Transverse colon (tissue), 4 donors: ENCODE results near the gene HOXB2. TPM values are rescaled to one million over a fixed set of nuclear protein-coding genes. Genes with fewer than 3 reads are reported as not detected.

Source experiments
- DNase-seq: peaks from one replicate; pipeline ENCODE4 v3.0.0-alpha.2; 2019
- H3K27ac ChIP-seq, 4 donors: fragments of 200-600 bp; sonication (generic); 2 replicates each; pipeline ENCODE4 v1.5.1; 2016 to 2018; ENCODE audit warnings: inconsistent platforms in 4 of 4
- H3K27me3 ChIP-seq: fragments of 200-600 bp; sonication (generic); 2 replicates; pipeline ENCODE4 v1.5.1; 2017; ENCODE audit warnings: inconsistent platforms
- H3K36me3 ChIP-seq, 4 donors: fragments of 200-600 bp; sonication (generic); 2 replicates each; pipeline ENCODE4 v1.5.1; 2017 to 2019; ENCODE audit warnings: inconsistent platforms in 4 of 4
- H3K4me1 ChIP-seq, 4 donors: fragments of 200-600 bp; sonication (generic); 2 replicates each; pipeline ENCODE4 v1.5.1; 2017 to 2020; ENCODE audit warnings: inconsistent platforms in 4 of 4
- H3K4me3 ChIP-seq, 4 donors: fragments of 200-600 bp; sonication (generic); 1 replicate in 1 of 4; 2 replicates in 3 of 4; pipeline versions ENCODE4 v1.5.1 to v1.6.1; 2017 to 2019; ENCODE audit warnings: inconsistent platforms in 4 of 4
- H3K9me3 ChIP-seq, 2 donors: fragments of 200-600 bp; sonication (generic); 2 replicates each; pipeline ENCODE4 v1.5.1; 2017 to 2019; ENCODE audit warnings: inconsistent platforms in 2 of 2
- EP300 ChIP-seq: sonication (generic); formaldehyde crosslinking; IDR thresholded peaks from one replicate; pipeline ENCODE4 v1.6.1; 2017; ENCODE audit warnings: antibody characterized with exemption, low read depth
- POLR2A ChIP-seq: fragments of 450-650 bp; IDR thresholded peaks from one replicate; pipeline ENCODE4 v1.6.1; 2016; ENCODE audit warnings: antibody characterized with exemption, mild to moderate bottlenecking, moderate library complexity
- POLR2AphosphoS5 ChIP-seq, 3 donors: sonication (generic); formaldehyde crosslinking; IDR thresholded peaks; one replicate each; pipeline ENCODE4 v1.6.1; 2016; ENCODE audit warnings: antibody characterized with exemption in 3 of 3
- WGBS, 2 donors: methylation state at CpG; one replicate each; pipeline ENCODE4 v1.1.5; 2018; ENCODE audit warnings: low coverage in 1 of 2; 5-methylcytosine and 5-hydroxymethylcytosine counted together
- in situ Hi-C, 4 donors: fragments of 200-750 bp; cut with MboI; loops; one replicate each; pipeline versions ENCODE4 v1.15.0 to v1.15.1; 2017; ENCODE audit warnings: low sequenced_read_pairs in 3 of 4, low pct_ligation_motif_present in 1 of 4, low pct_unique_long_range_greater_than_20kb in 1 of 4
- intact Hi-C: fragments of 100-400 bp; cut with DNase I; formaldehyde crosslinking; loops from one replicate; pipeline ENCODE4 v1.15.1; 2023; ENCODE audit warnings: low total_unique reads
- total RNA-seq, 4 donors: library from RNA; depleted of rRNA; stranded (reverse); fragments of >200 nt; gene quantifications; one replicate each; pipeline ENCODE4 v1.1.0, GENCODE V29; 2016
- TF ChIP-seq, protein P1 (sequence below), 5 experiments: fragments of 200-600 bp in 3 of 5; fragments of 450-650 bp in 2 of 5; sonication (generic) in 3 of 5; IDR thresholded peaks; 1 replicate in 2 of 5; 2 replicates in 3 of 5; pipeline ENCODE4 v1.5.1; 2016 to 2017; ENCODE audit warnings: antibody characterized with exemption in 5 of 5, inconsistent platforms in 3 of 5, mild to moderate bottlenecking in 2 of 5, moderate library complexity in 1 of 5

HOXB2 gene
- total RNA-seq, 4 donors from 2014 or later, result 13.5 to 93.9 (median 13.8) TPM; not detected in 1

DNA sequence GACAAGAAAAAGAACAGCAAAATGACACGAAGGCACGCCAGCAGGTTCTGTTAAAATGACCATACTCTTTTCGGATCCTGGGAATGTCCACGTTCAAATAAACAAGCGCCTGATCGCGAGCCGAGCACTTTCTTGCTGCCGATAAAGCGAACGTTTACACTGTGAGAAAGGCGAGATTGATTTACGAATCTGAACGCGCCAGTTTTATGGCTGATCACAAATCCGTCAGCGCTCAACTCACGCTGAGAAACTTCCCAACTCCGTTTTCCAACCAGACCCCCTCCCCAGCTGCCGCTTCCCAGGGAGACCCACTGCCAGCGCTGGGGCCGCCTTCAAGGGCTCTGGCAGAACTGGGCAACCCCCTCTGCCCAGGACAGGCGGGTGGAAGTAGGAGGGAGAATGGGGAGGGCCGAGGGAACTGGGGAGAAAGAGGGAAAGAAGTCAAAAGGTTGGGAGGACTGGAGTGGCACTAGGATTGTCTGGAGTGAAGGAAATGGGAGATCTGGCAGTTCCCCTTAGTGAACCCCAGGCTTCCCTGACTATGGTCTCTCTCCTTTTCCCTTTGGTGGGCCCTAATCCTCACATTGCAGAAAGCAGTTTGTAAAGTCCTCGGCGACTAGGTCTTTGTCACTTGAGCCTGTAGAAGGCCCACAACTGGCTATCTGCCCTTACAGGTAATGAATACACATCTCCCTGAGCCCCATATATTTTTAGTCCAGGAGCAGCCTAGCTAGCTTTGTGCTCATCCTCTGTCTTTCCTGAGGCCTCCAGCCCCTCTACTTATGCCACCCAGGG is 26.3 kb upstream of the HOXB2 start:
- no peak for DNase-seq
- intact Hi-C loops (no loop called here), in situ Hi-C loops (no loop called here)
- H3K27me3 ChIP-seq, result no peaks in the 10 kb centered on the region
- H3K4me1 ChIP-seq, result peaks cover 53 to 95% (median 79%) of the 10 kb centered on the region in 4 donors
- H3K9me3 ChIP-seq, result no peaks in the 10 kb centered on the region
- peak overlapping the region; percentile 89 to 95 (median 92) for H3K27ac ChIP-seq
- TF ChIP-seq, protein P1, sequence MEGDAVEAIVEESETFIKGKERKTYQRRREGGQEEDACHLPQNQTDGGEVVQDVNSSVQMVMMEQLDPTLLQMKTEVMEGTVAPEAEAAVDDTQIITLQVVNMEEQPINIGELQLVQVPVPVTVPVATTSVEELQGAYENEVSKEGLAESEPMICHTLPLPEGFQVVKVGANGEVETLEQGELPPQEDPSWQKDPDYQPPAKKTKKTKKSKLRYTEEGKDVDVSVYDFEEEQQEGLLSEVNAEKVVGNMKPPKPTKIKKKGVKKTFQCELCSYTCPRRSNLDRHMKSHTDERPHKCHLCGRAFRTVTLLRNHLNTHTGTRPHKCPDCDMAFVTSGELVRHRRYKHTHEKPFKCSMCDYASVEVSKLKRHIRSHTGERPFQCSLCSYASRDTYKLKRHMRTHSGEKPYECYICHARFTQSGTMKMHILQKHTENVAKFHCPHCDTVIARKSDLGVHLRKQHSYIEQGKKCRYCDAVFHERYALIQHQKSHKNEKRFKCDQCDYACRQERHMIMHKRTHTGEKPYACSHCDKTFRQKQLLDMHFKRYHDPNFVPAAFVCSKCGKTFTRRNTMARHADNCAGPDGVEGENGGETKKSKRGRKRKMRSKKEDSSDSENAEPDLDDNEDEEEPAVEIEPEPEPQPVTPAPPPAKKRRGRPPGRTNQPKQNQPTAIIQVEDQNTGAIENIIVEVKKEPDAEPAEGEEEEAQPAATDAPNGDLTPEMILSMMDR (IDR thresholded peaks at IDR 0.05), result no peak
- TF ChIP-seq EP300, result no peak
- no peak for TF ChIP-seq POLR2A
- no peak for TF ChIP-seq POLR2AphosphoS5 (IDR thresholded peaks at IDR 0.05)
- peak overlapping the region; percentile 2 to 36 (median 16) for H3K4me3 ChIP-seq
- no peaks in the 10 kb centered on the region for H3K36me3 ChIP-seq
- WGBS, 2 donors, result 26 to 55% methylated on average over 17 to 26 of the region's 26 CpGs

- in situ Hi-C loops, result no loop called here
- intact Hi-C loops, result no loop called here
- Histone ChIP-seq H3K27ac (peak overlapping the region; percentile 89 to 95 (median 92)), H3K4me1 (peaks cover 45 to 95% (median 77%) of the 10 kb centered on the region in 4 donors), H3K9me3 (no peaks in the 10 kb centered on the region), H3K4me3 (peak overlapping the region in 3 of 4 donors; percentile 2 to 36 (median 16)), H3K36me3 (no peaks in the 10 kb centered on the region), H3K27me3 (no peaks in the 10 kb centered on the region)
- TF ChIP-seq, protein P1 (IDR thresholded peaks at IDR 0.05), result no peak
- no peak for TF ChIP-seq EP300
- TF ChIP-seq POLR2A, result no peak
- TF ChIP-seq POLR2AphosphoS5 (IDR thresholded peaks at IDR 0.05), result no peak
- WGBS, 2 donors, result 49 to 68% methylated on average over 8 to 19 of the region's 19 CpGs
- DNase-seq, result no peak
Measured at GRCh38 chr17:48570325-48571023, 25.6 kb upstream of the HOXB2 start.

DNA sequence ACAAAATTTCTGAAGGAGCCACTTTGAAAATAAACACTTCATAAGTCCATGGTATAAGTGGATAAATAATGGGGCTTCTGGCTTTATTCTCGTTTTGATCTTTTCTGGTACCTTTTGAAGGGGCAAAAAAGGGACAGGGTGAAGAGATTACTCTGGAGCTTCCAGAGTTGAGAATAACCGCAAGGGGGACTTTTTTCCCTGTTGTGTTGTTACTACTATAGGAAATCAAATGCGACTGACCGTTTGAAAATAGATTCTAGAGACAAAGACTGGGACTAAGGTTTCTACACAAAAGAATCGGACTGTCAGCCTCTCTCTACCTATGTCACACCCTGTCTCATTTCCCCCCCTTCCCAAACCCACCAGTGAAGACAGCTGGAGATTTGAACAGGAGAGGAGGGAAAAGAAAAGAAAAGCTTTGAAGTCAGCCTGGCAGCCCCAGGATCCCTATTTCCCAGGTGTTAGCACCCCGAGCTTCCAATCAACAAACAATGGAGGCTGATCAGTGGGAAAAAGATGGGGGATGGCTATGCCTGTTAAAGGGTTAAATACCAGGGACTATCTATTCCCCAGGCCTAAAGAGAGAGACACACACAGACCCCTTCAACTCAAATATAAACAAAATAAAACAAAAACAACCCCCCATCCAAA is 24.9 kb upstream of the HOXB2 start:
- H3K4me3 ChIP-seq, result peak overlapping the region in 3 of 4 donors; percentile 2 to 36 (median 16)
- peak overlapping the region; percentile 89 to 95 (median 92) for H3K27ac ChIP-seq
- H3K36me3 ChIP-seq, result no peaks in the 10 kb centered on the region
- no peak for DNase-seq
- H3K9me3 ChIP-seq, result no peaks in the 10 kb centered on the region
- H3K27me3 ChIP-seq, result no peaks in the 10 kb centered on the region
- WGBS, 2 donors, result 49 to 72% methylated on average over 3 to 6 of the region's 6 CpGs
- TF ChIP-seq, protein P1 (IDR thresholded peaks at IDR 0.05), result peak in 1 of 5 experiments; percentile 20
- no peak for TF ChIP-seq POLR2A
- peaks cover 40 to 95% (median 72%) of the 10 kb centered on the region in 4 donors for H3K4me1 ChIP-seq
- intact Hi-C loops (no loop called here), in situ Hi-C loops (no loop called here)

GRCh38 chr17:48569240-48569582 is 24.3 kb upstream of the HOXB2 start:
- H3K4me3 ChIP-seq, result peak overlapping the region in 2 of 4 donors; percentile 14 to 36
- no peak for DNase-seq
- TF ChIP-seq POLR2AphosphoS5 (IDR thresholded peaks at IDR 0.05) (no peak), EP300 (no peak), POLR2A (no peak)
- TF ChIP-seq, protein P1 (IDR thresholded peaks at IDR 0.05), result no peak
- H3K4me1 ChIP-seq, result peaks cover 35 to 94% (median 69%) of the 10 kb centered on the region in 4 donors
- no peaks in the 10 kb centered on the region for H3K27me3 ChIP-seq
- H3K9me3 ChIP-seq, result no peaks in the 10 kb centered on the region
- in situ Hi-C loops (no loop called here), intact Hi-C loops (no loop called here)
- peak overlapping the region; percentile 89 to 95 (median 92) for H3K27ac ChIP-seq
- no peaks in the 10 kb centered on the region for H3K36me3 ChIP-seq
- WGBS, 2 donors, result 46 to 54% methylated on average over 3 of the region's 3 CpGs
